Measurements from ENCODE around the gene CA4. TPM values are rescaled to one million over a fixed set of nuclear protein-coding genes. Genes with fewer than 3 reads are reported as not detected.

The CA4 gene
- total and polyA plus RNA-seq, 4 donors = 0.14 to 0.67 (median 0.44) TPM

GRCh38 chr17:60109161-60109560 lies 40.6 kb upstream of the CA4 start:
- DNase-seq (ENCODE audit: low spot score) = no peak
- no peaks in the 10 kb centered on the region for H3K27me3 ChIP-seq (ENCODE audit: control insufficient read depth in 4 of 4, insufficient read depth in 4 of 4, low read length in 3 of 4)
- H3K9me3 ChIP-seq (ENCODE audit: control insufficient read depth in 4 of 4, low read length in 3 of 4) = no peaks in the 10 kb centered on the region
- 84% methylated on average over 1 of the region's 1 CpG for WGBS
- H3K4me1 ChIP-seq (ENCODE audit: control insufficient read depth in 4 of 4, insufficient read depth in 4 of 4, low read length in 3 of 4) = no peaks in the 10 kb centered on the region
- H3K27ac ChIP-seq (ENCODE audit: low read depth in 1 of 2, low read length in 2 of 2) = no peak overlapping the region
- H3K4me3 ChIP-seq (ENCODE audit: low read depth in 1 of 3, low read length in 3 of 3) = no peak overlapping the region
- no peak overlapping the region for H3K9ac ChIP-seq (ENCODE audit: low read depth in 1 of 2, low read length in 2 of 2)
- H3K36me3 ChIP-seq (ENCODE audit: control insufficient read depth in 4 of 4, insufficient read depth in 3 of 4, low read depth in 1 of 4, low read length in 3 of 4) = no peaks in the 10 kb centered on the region
- TF ChIP-seq EGR1 (IDR thresholded peaks at IDR 0.05; ENCODE audit: low read depth in 2 of 2) (no peak), FOXA2 (IDR thresholded peaks at IDR 0.05) (no peak), CTCF (IDR thresholded peaks at IDR 0.05; ENCODE audit: low read depth, low read length, missing input control) (no peak), REST (IDR thresholded peaks at IDR 0.05) (no peak), SP1 (IDR thresholded peaks at IDR 0.05) (no peak), RAD21 (IDR thresholded peaks at IDR 0.05) (no peak), HNF4G (IDR thresholded peaks at IDR 0.05) (no peak), RXRA (IDR thresholded peaks at IDR 0.05) (no peak), YY1 (IDR thresholded peaks at IDR 0.05) (no peak), NR2F2 (IDR thresholded peaks at IDR 0.05) (no peak), MAX (IDR thresholded peaks at IDR 0.05) (no peak), GABPA (IDR thresholded peaks at IDR 0.05 in 1 of 2, conservative IDR thresholded peaks at IDR 0.05 in 1 of 2) (no peak), JUND (IDR thresholded peaks at IDR 0.05) (no peak), HNF4A (conservative IDR thresholded peaks at IDR 0.05) (no peak), TAF1 (conservative IDR thresholded peaks at IDR 0.05) (no peak), ZBTB33 (IDR thresholded peaks at IDR 0.05) (no peak), FOXA1 (IDR thresholded peaks at IDR 0.05) (no peak)

- Histone ChIP-seq H3K4me3 (ENCODE audit: low read depth in 1 of 3, low read length in 3 of 3) (no peak overlapping the region), H3K9me3 (ENCODE audit: control insufficient read depth in 4 of 4, low read length in 3 of 4) (no peaks in the 10 kb centered on the region), H3K9ac (ENCODE audit: low read depth in 1 of 2, low read length in 2 of 2) (no peak overlapping the region), H3K4me1 (ENCODE audit: control insufficient read depth in 4 of 4, insufficient read depth in 4 of 4, low read length in 3 of 4) (no peaks in the 10 kb centered on the region), H3K36me3 (ENCODE audit: control insufficient read depth in 4 of 4, insufficient read depth in 3 of 4, low read depth in 1 of 4, low read length in 3 of 4) (no peaks in the 10 kb centered on the region), H3K27me3 (ENCODE audit: control insufficient read depth in 4 of 4, insufficient read depth in 4 of 4, low read length in 3 of 4) (no peaks in the 10 kb centered on the region), H3K27ac (ENCODE audit: low read depth in 1 of 2, low read length in 2 of 2) (no peak overlapping the region)
- DNase-seq (ENCODE audit: low spot score) = no peak
- WGBS = 45% methylated on average over 3 of the region's 3 CpGs
- TF ChIP-seq CTCF (IDR thresholded peaks at IDR 0.05; ENCODE audit: low read depth, low read length, missing input control) (no peak), MAX (IDR thresholded peaks at IDR 0.05) (no peak), JUND (IDR thresholded peaks at IDR 0.05) (no peak), TAF1 (conservative IDR thresholded peaks at IDR 0.05) (no peak), ATF3 (IDR thresholded peaks at IDR 0.05) (no peak), NR2F2 (IDR thresholded peaks at IDR 0.05) (no peak), ZBTB33 (IDR thresholded peaks at IDR 0.05) (no peak)
Observed at GRCh38 chr17:60110586-60110985, 39.2 kb upstream of the CA4 start.

Data from liver (tissue), 9 donors.